HepG2 (cell line): ENCODE results near the gene NOCT. TPM values are rescaled to one million over a fixed set of nuclear protein-coding genes. Genes with fewer than 3 reads are reported as not detected.

ENCODE experiments used
- ATAC-seq: fragments of 200-7000 bp; cut with Tn5 transposase; 3 replicates; pipeline ENCODE4 v1.9.1; 2020; ENCODE audit warnings: mild to moderate bottlenecking, moderate library complexity
- BruUV-seq: library from RNA; stranded (reverse); fragments of 400-500 nt; replicated peaks from 2 replicates; lab custom pipeline; 2021; lab: Mats Ljungman, UMichigan
- CTCF ChIA-PET: fragments of 300-600 bp; formaldehyde crosslinking; extraction: SDS; loops from one replicate; lab custom pipeline; 2021; ENCODE audit warnings: low total read pairs, inconsistent platforms, low intra/inter-chr PET ratio; lab: Yijun Ruan, JAX
- POLR2A ChIA-PET: fragments of 350-600 bp; sonication (Branson Sonifier 250); formaldehyde crosslinking; loops from one replicate; lab custom pipeline; 2020; ENCODE audit warnings: antibody characterized with exemption, inconsistent platforms; lab: Yijun Ruan, JAX
- DNase-seq: peaks from one replicate; pipeline ENCODE4 v3.0.0-alpha.2; 2015; ENCODE audit warnings: low spot score
- FAIRE-seq: peaks from 3 replicates; lab custom pipeline; 2011; peaks lifted over from hg19 to GRCh38; lab: Jason Lieb, UNC
- H2AFZ ChIP-seq: one replicate; pipeline ENCODE4 v1.6.1; 2011; ENCODE audit warnings: low read length, inconsistent platforms
- H3K27ac ChIP-seq: fragments of 300-600 bp; 3 replicates; pipeline ENCODE4 v1.8.0; 2011; ENCODE audit warnings: mixed run types, mild to moderate bottlenecking, mixed read lengths, low read length, inconsistent platforms; ENCODE audit not compliant: insufficient read depth; ENCODE audit errors: extremely low read length
- H3K27me3 ChIP-seq, 2 experiments: fragments of 200-600 bp in 1 of 2; 2 replicates in 1 of 2; 3 replicates in 1 of 2; pipeline versions ENCODE4 v1.6.0 to v1.8.0; 2011; ENCODE audit warnings: low read length in 2 of 2, mild to moderate bottlenecking in 2 of 2, moderate library complexity in 2 of 2, inconsistent platforms in 1 of 2; ENCODE audit not compliant: insufficient read depth in 2 of 2, control insufficient read depth in 1 of 2
- H3K36me3 ChIP-seq, 2 experiments: fragments of 200-600 bp in 1 of 2; replicated peaks in 1 of 2; 2 replicates in 1 of 2; 3 replicates in 1 of 2; pipeline versions ENCODE4 v1.5.1 to v1.8.0; 2011; ENCODE audit warnings: low read length in 2 of 2, inconsistent platforms in 1 of 2; ENCODE audit not compliant: insufficient read depth in 2 of 2, control insufficient read depth in 1 of 2
- H3K4me1 ChIP-seq: 2 replicates; pipeline ENCODE4 v1.5.1; 2012; ENCODE audit warnings: low read length, inconsistent platforms; ENCODE audit not compliant: insufficient read depth
- H3K4me2 ChIP-seq: 2 replicates; pipeline ENCODE4 v1.6.0; 2011; ENCODE audit warnings: low read depth, low read length, inconsistent platforms
- H3K4me3 ChIP-seq, 3 experiments: fragments of 200-600 bp in 1 of 3; sonication (generic), shearing (Covaris generic) in 1 of 3; replicated peaks in 1 of 3; 2 replicates each; pipeline ENCODE4 v1.5.1; 2011 to 2016; ENCODE audit warnings: low read length in 3 of 3, inconsistent platforms in 2 of 3, low read depth in 2 of 3, mild to moderate bottlenecking in 2 of 3, control low read depth in 1 of 3, mixed read lengths in 1 of 3; ENCODE audit not compliant: insufficient read depth in 1 of 3
- H3K79me2 ChIP-seq: one replicate; pipeline ENCODE4 v1.6.1; 2011; ENCODE audit warnings: low read length, inconsistent platforms; ENCODE audit not compliant: insufficient read depth
- H3K9ac ChIP-seq: 2 replicates; pipeline ENCODE4 v1.6.0; 2011; ENCODE audit warnings: mild to moderate bottlenecking, low read depth, low read length, inconsistent platforms; ENCODE audit not compliant: insufficient read depth
- H3K9me3 ChIP-seq: 2 replicates; pipeline ENCODE4 v1.5.1; 2012; ENCODE audit warnings: mild to moderate bottlenecking, low read length
- H4K20me1 ChIP-seq: 2 replicates; pipeline ENCODE4 v1.6.0; 2011; ENCODE audit warnings: inconsistent platforms, mild to moderate bottlenecking, low read length, moderate library complexity; ENCODE audit not compliant: insufficient read depth
- CBX5 ChIP-seq: sonication (generic); formaldehyde crosslinking; IDR thresholded peaks from 2 replicates; pipeline ENCODE4 v1.4.0; 2020; ENCODE audit warnings: missing genetic modification reagents, borderline replicate concordance
- FOSL2 ChIP-seq: sonication (generic); formaldehyde crosslinking; IDR thresholded peaks from 2 replicates; pipeline ENCODE4 v1.4.0; 2020; ENCODE audit warnings: missing genetic modification reagents
- HOXA9 ChIP-seq: sonication (generic); formaldehyde crosslinking; IDR thresholded peaks from 2 replicates; pipeline ENCODE4 v1.8.1; 2022; ENCODE audit warnings: missing genetic modification reagents, mild to moderate bottlenecking, moderate library complexity, borderline replicate concordance
- KDM2A ChIP-seq: sonication (generic); formaldehyde crosslinking; IDR thresholded peaks from 2 replicates; pipeline ENCODE4 v1.4.0; 2020; ENCODE audit warnings: low read depth, missing genetic modification reagents, borderline replicate concordance
- MLX ChIP-seq: IDR thresholded peaks from 2 replicates; pipeline ENCODE4 v1.6.1; 2016
- MXD3 ChIP-seq: IDR thresholded peaks from 2 replicates; pipeline ENCODE4 v1.6.1; 2016; ENCODE audit warnings: mild to moderate bottlenecking, missing biosample characterization, missing genetic modification reagents
- NFATC3 ChIP-seq: sonication (generic); formaldehyde crosslinking; IDR thresholded peaks from 2 replicates; pipeline ENCODE4 v1.5.1; 2020; ENCODE audit warnings: mild to moderate bottlenecking, missing genetic modification reagents
- RXRA ChIP-seq: sonication (generic); formaldehyde crosslinking; IDR thresholded peaks from 2 replicates; pipeline ENCODE4 v1.5.1; 2020; ENCODE audit warnings: missing genetic modification reagents
- TARDBP ChIP-seq: sonication (generic); formaldehyde crosslinking; IDR thresholded peaks from 2 replicates; pipeline ENCODE4 v1.8.0; 2022; ENCODE audit warnings: mild to moderate bottlenecking, missing genetic modification reagents
- TFDP2 ChIP-seq: sonication (generic); formaldehyde crosslinking; IDR thresholded peaks from 2 replicates; pipeline ENCODE4 v1.4.0; 2020; ENCODE audit warnings: missing genetic modification reagents
- ZBTB44 ChIP-seq: sonication (generic); formaldehyde crosslinking; IDR thresholded peaks from 2 replicates; pipeline ENCODE4 v1.4.0; 2020; ENCODE audit warnings: missing genetic modification reagents
- ZKSCAN5 ChIP-seq: sonication (generic); formaldehyde crosslinking; IDR thresholded peaks from 2 replicates; pipeline ENCODE4 v1.5.1; 2020; ENCODE audit warnings: mild to moderate bottlenecking, missing genetic modification reagents
- ZKSCAN8 ChIP-seq: IDR thresholded peaks from 2 replicates; pipeline ENCODE4 v1.6.1; 2016; ENCODE audit warnings: borderline replicate concordance, missing genetic modification reagents, missing compliant biosample characterization
- ZNF17 ChIP-seq: sonication (generic); formaldehyde crosslinking; IDR thresholded peaks from 2 replicates; pipeline ENCODE4 v1.5.0; 2020; ENCODE audit warnings: mild to moderate bottlenecking, missing genetic modification reagents
- ZNF34 ChIP-seq: sonication (generic); formaldehyde crosslinking; IDR thresholded peaks from 2 replicates; pipeline ENCODE4 v1.4.0; 2020; ENCODE audit warnings: mild to moderate bottlenecking, missing genetic modification reagents, borderline replicate concordance
- ZNF703 ChIP-seq: sonication (generic); formaldehyde crosslinking; IDR thresholded peaks from 2 replicates; pipeline ENCODE4 v1.5.1; 2020; ENCODE audit warnings: missing genetic modification reagents, mild to moderate bottlenecking, moderate library complexity, borderline replicate concordance
- ZNF704 ChIP-seq: sonication (generic); formaldehyde crosslinking; IDR thresholded peaks from 2 replicates; pipeline ENCODE4 v1.8.1; 2023; ENCODE audit warnings: mild to moderate bottlenecking, inconsistent platforms, moderate library complexity, missing genetic modification reagents, borderline replicate concordance
- ZNF737 ChIP-seq: sonication (generic); formaldehyde crosslinking; IDR thresholded peaks from 2 replicates; pipeline ENCODE4 v1.5.0; 2020; ENCODE audit warnings: missing genetic modification reagents, mild to moderate bottlenecking, borderline replicate concordance
- ZNF781 ChIP-seq: sonication (generic); formaldehyde crosslinking; IDR thresholded peaks from 2 replicates; pipeline ENCODE4 v1.5.1; 2020; ENCODE audit warnings: borderline replicate concordance, mild to moderate bottlenecking, missing genetic modification reagents; ENCODE audit errors: not compliant biosample characterization
- in situ Hi-C: cut with HindIII; loops from 2 replicates; pipeline ENCODE4 v1.10.0; 2017; ENCODE audit warnings: low pct_unique_long_range_greater_than_20kb; ENCODE audit not compliant: extremely low pct_ligation_motif_present
- intact Hi-C: fragments of 100-400 bp; cut with micrococcal nuclease; formaldehyde crosslinking; loops from one replicate; pipeline ENCODE4 v1.10.0; 2022; ENCODE audit not compliant: unreplicated experiment
- polyA plus RNA-seq, 8 experiments: library from polyadenylated mRNA; depleted of rRNA in 3 of 8; stranded (reverse) in 7 of 8; unstranded in 1 of 8; fragments of >200 nt; fragmentation: Illumina TruSeq in 4 of 8; extraction: Trizol in 4 of 8; gene quantifications; 2 replicates each; pipeline versions ENCODE4 v1.2.1 to v1.2.3, GENCODE V29; 2011 to 2016; ENCODE audit warnings: low read depth in 4 of 8, missing spikeins in 1 of 8, mixed read lengths in 1 of 8; ENCODE audit not compliant: insufficient read depth in 1 of 8
- total RNA-seq, 5 experiments: library from RNA; depleted of rRNA; stranded (reverse); fragments of >200 nt; fragmentation: Illumina TruSeq; extraction: Trizol; gene quantifications; 2 replicates each; pipeline ENCODE4 v1.2.3, GENCODE V29; 2016; ENCODE audit warnings: low read depth in 1 of 5

The NOCT gene
- total and polyA plus RNA-seq, 2 of the 13 experiments (the other 11 are each of a cell fraction or from before 2014, with no cell fraction given), result 3.6 to 13.1 TPM

GRCh38 chr4:139017861-139018260, 2.3 kb downstream of the NOCT start (continued):
- TF ChIP-seq ZBTB44, result no peak
- no peak for TF ChIP-seq NFATC3 (CRISPR knock-in tag)
- TF ChIP-seq ZKSCAN5, result no peak
- TF ChIP-seq TFDP2 (CRISPR knock-in tag), result no peak
- no peak for TF ChIP-seq FOSL2 (CRISPR knock-in tag)
- TF ChIP-seq ZNF737 (CRISPR knock-in tag), result no peak
- no peak for TF ChIP-seq KDM2A (CRISPR knock-in tag)

- Histone ChIP-seq H3K4me2 (peak overlapping the region; percentile 93), H3K4me1 (peaks cover 49% of the 10 kb centered on the region), H3K9ac (peak overlapping the region; percentile 31; the same call in 1 of the 2 replicates), H3K36me3 (peaks cover 0 to 2% of the 10 kb centered on the region in 2 experiments; a peak in 2 of 5 replicates), H4K20me1 (peaks cover 16% of the 10 kb centered on the region), H3K9me3 (no peaks in the 10 kb centered on the region), H3K27me3 (no peaks in the 10 kb centered on the region; a peak in 1 of 5 replicates), H2AFZ (no peak overlapping the region), H3K27ac (no peak overlapping the region), H3K79me2 (peaks cover 64% of the 10 kb centered on the region), H3K4me3 (peak overlapping the region in 2 of 3 experiments; percentile 21 to 41; a peak in 2 of 6 replicates)
- ChIA-PET POLR2A (no interaction called here), CTCF (no interaction called here)
- no peak for DNase-seq
- FAIRE-seq, result no peak
- in situ Hi-C loops, result no loop called here
- intact Hi-C loops, result loop anchor here (5.0 kb wide), 1 partner anchor 284 kb away; the partner anchor contains the start of genes NAA15 and NDUFC1
- no peak for TF ChIP-seq MLX
- TF ChIP-seq ZNF703 (CRISPR knock-in tag), result no peak
- no peak for TF ChIP-seq ZNF17 (CRISPR knock-in tag)
- no peak for TF ChIP-seq ZNF704
- no peak for TF ChIP-seq ZNF781 (CRISPR knock-in tag)
- TF ChIP-seq MXD3 (CRISPR knock-in tag), result no peak
- no peak for TF ChIP-seq HOXA9 (CRISPR knock-in tag)
- TF ChIP-seq RXRA (CRISPR knock-in tag), result no peak
- TF ChIP-seq ZNF34, result no peak
- TF ChIP-seq TARDBP, result no peak
- no peak for TF ChIP-seq CBX5 (CRISPR knock-in tag)
- TF ChIP-seq ZKSCAN8 (CRISPR knock-in tag), result no peak
- no peak for ATAC-seq
- BruUV-seq, result TSS peak; percentile 52
Observed at GRCh38 chr4:139018501-139018900, 2.9 kb downstream of the NOCT start.
